NCI-H1436 (cell line): ENCODE results near the gene WNT2B.

Experiments
- DNase-seq: peaks from one replicate; lab custom pipeline; 2025; lab: John Stamatoyannopoulos, UW

The WNT2B gene

GRCh38 chr1:112504661-112505399, 3.9 kb upstream of the WNT2B start:
- DNase-seq: no peak

- no peak for DNase-seq
These were observed 3.4 kb upstream of the WNT2B start for GRCh38 chr1:112505400-112505785.

GRCh38 chr1:112505878-112506277, 2.9 kb upstream of the WNT2B start:
- no peak for DNase-seq

- no peak for DNase-seq
These were observed 2.5 kb upstream of the WNT2B start for GRCh38 chr1:112506306-112506705.

GRCh38 chr1:112506731-112507130, 2.0 kb upstream of the WNT2B start:
- DNase-seq: no peak

- DNase-seq: no peak
These were observed 1.4 kb upstream of the WNT2B start for GRCh38 chr1:112507336-112507735.

- DNase-seq: no peak
These were observed 866 bp upstream of the WNT2B start for GRCh38 chr1:112507921-112508277.

GRCh38 chr1:112509005-112509659, 367 bp downstream of the WNT2B start:
- no peak for DNase-seq

- no peak for DNase-seq
These were observed 954 bp downstream of the WNT2B start for GRCh38 chr1:112509660-112510178.

GRCh38 chr1:112510340-112510739, 1.6 kb downstream of the WNT2B start:
- no peak for DNase-seq

GRCh38 chr1:112511897-112512296, 3.1 kb downstream of the WNT2B start:
- DNase-seq: no peak

GRCh38 chr1:112513112-112513870, 4.5 kb downstream of the WNT2B start:
- DNase-seq: no peak

- no peak for DNase-seq
These were observed 6.1 kb downstream of the WNT2B start for GRCh38 chr1:112514901-112515300.

- DNase-seq: no peak
These were observed 6.7 kb downstream of the WNT2B start for GRCh38 chr1:112515311-112516009.

- DNase-seq: no peak
These were observed 7.4 kb downstream of the WNT2B start for GRCh38 chr1:112516141-112516540.

- DNase-seq: no peak
These were observed 8.5 kb downstream of the WNT2B start for GRCh38 chr1:112517231-112517630.

- DNase-seq: no peak
These were observed 8.9 kb downstream of the WNT2B start for GRCh38 chr1:112517646-112518045.

- DNase-seq: no peak
These were observed 9.4 kb downstream of the WNT2B start for GRCh38 chr1:112518186-112518585.

GRCh38 chr1:112520166-112520565, 11.4 kb downstream of the WNT2B start:
- DNase-seq: no peak

- no peak for DNase-seq
These were observed 13.9 kb downstream of the WNT2B start for GRCh38 chr1:112522621-112523020.

- DNase-seq: no peak
These were observed 15.5 kb downstream of the WNT2B start for GRCh38 chr1:112524251-112524650.

GRCh38 chr1:112524986-112525385, 16.2 kb downstream of the WNT2B start:
- no peak for DNase-seq
